Measurements from ENCODE around the gene SHISA5. TPM values are rescaled to one million over a fixed set of nuclear protein-coding genes. Genes with fewer than 3 reads are reported as not detected.
"Not testable (repeated sequence)": the region's sequence is repeated elsewhere in the genome, so short reads cannot be mapped to it uniquely, and the experiment has no call there.

SHISA5 gene
- total and polyA plus RNA-seq, 4 donors = 40.7 to 104 (median 75.8) TPM

GRCh38 chr3:48492461-48493202, 11.3 kb downstream of the SHISA5 start:
- TF ChIP-seq NR2F2 (IDR thresholded peaks at IDR 0.05) = no peak
- no peak for TF ChIP-seq JUND (IDR thresholded peaks at IDR 0.05)
- TF ChIP-seq YY1 (IDR thresholded peaks at IDR 0.05) = no peak
- no peak for TF ChIP-seq FOXA1 (IDR thresholded peaks at IDR 0.05)
- Histone ChIP-seq H3K9me3 (ENCODE audit: control insufficient read depth in 4 of 4, low read length in 3 of 4) (no peaks in the 10 kb centered on the region), H3K36me3 (ENCODE audit: control insufficient read depth in 4 of 4, insufficient read depth in 3 of 4, low read depth in 1 of 4, low read length in 3 of 4) (no peaks in the 10 kb centered on the region), H3K4me1 (ENCODE audit: control insufficient read depth in 4 of 4, insufficient read depth in 4 of 4, low read length in 3 of 4) (no peaks in the 10 kb centered on the region), H3K27ac (ENCODE audit: low read depth in 1 of 2, low read length in 2 of 2) (no peak overlapping the region), H3K27me3 (ENCODE audit: control insufficient read depth in 4 of 4, insufficient read depth in 4 of 4, low read length in 3 of 4) (no peaks in the 10 kb centered on the region), H3K4me3 (ENCODE audit: low read depth in 1 of 3, low read length in 3 of 3) (no peak overlapping the region), H3K9ac (ENCODE audit: low read depth in 1 of 2, low read length in 2 of 2) (no peak overlapping the region)
- DNase-seq (ENCODE audit: low spot score) = no peak
- WGBS = 89% methylated on average over 7 of the region's 7 CpGs

GRCh38 chr3:48486952-48487351, 17.0 kb downstream of the SHISA5 start:
- H3K36me3 ChIP-seq (ENCODE audit: control insufficient read depth in 4 of 4, insufficient read depth in 3 of 4, low read depth in 1 of 4, low read length in 3 of 4) = no peaks in the 10 kb centered on the region
- H3K4me1 ChIP-seq (ENCODE audit: control insufficient read depth in 4 of 4, insufficient read depth in 4 of 4, low read length in 3 of 4) = no peaks in the 10 kb centered on the region
- 95% methylated on average over 5 of the region's 5 CpGs for WGBS
- H3K27ac ChIP-seq (ENCODE audit: low read depth in 1 of 2, low read length in 2 of 2) = no peak overlapping the region
- H3K9me3 ChIP-seq (ENCODE audit: control insufficient read depth in 4 of 4, low read length in 3 of 4) = no peaks in the 10 kb centered on the region
- H3K27me3 ChIP-seq (ENCODE audit: control insufficient read depth in 4 of 4, insufficient read depth in 4 of 4, low read length in 3 of 4) = no peaks in the 10 kb centered on the region
- no peak overlapping the region for H3K9ac ChIP-seq (ENCODE audit: low read depth in 1 of 2, low read length in 2 of 2)
- no peak for TF ChIP-seq CTCF (IDR thresholded peaks at IDR 0.05; ENCODE audit: low read depth, low read length, missing input control)
- no peak for TF ChIP-seq HNF4G (IDR thresholded peaks at IDR 0.05)
- TF ChIP-seq ATF3 (IDR thresholded peaks at IDR 0.05) = no peak
- no peak for TF ChIP-seq GABPA (IDR thresholded peaks at IDR 0.05 in 1 of 2, conservative IDR thresholded peaks at IDR 0.05 in 1 of 2)
- no peak for TF ChIP-seq EGR1 (IDR thresholded peaks at IDR 0.05; ENCODE audit: low read depth in 2 of 2)
- no peak for TF ChIP-seq RXRA (IDR thresholded peaks at IDR 0.05)
- TF ChIP-seq YY1 (IDR thresholded peaks at IDR 0.05) = no peak
- no peak for TF ChIP-seq JUND (IDR thresholded peaks at IDR 0.05)
- no peak for TF ChIP-seq MAX (IDR thresholded peaks at IDR 0.05)
- no peak for TF ChIP-seq NR2F2 (IDR thresholded peaks at IDR 0.05)
- no peak for TF ChIP-seq FOXA2 (IDR thresholded peaks at IDR 0.05)
- no peak for TF ChIP-seq TAF1 (conservative IDR thresholded peaks at IDR 0.05)
- TF ChIP-seq RAD21 (IDR thresholded peaks at IDR 0.05) = no peak
- no peak for TF ChIP-seq REST (IDR thresholded peaks at IDR 0.05)
- no peak for TF ChIP-seq SP1 (IDR thresholded peaks at IDR 0.05)
- no peak for TF ChIP-seq HNF4A (conservative IDR thresholded peaks at IDR 0.05)
- TF ChIP-seq FOXA1 (IDR thresholded peaks at IDR 0.05) = no peak
- no peak for TF ChIP-seq ZBTB33 (IDR thresholded peaks at IDR 0.05)
- H3K4me3 ChIP-seq (ENCODE audit: low read depth in 1 of 3, low read length in 3 of 3) = no peak overlapping the region
- no peak for DNase-seq (ENCODE audit: low spot score)

- 86% methylated on average over 6 of the region's 6 CpGs for WGBS
- not testable (repeated sequence) for H3K27me3 ChIP-seq (ENCODE audit: control insufficient read depth in 4 of 4, insufficient read depth in 4 of 4, low read length in 3 of 4); H3K9me3 ChIP-seq (ENCODE audit: control insufficient read depth in 4 of 4, low read length in 3 of 4); DNase-seq (ENCODE audit: low spot score); H3K4me1 ChIP-seq (ENCODE audit: control insufficient read depth in 4 of 4, insufficient read depth in 4 of 4, low read length in 3 of 4); H3K9ac ChIP-seq (ENCODE audit: low read depth in 1 of 2, low read length in 2 of 2); H3K36me3 ChIP-seq (ENCODE audit: control insufficient read depth in 4 of 4, insufficient read depth in 3 of 4, low read depth in 1 of 4, low read length in 3 of 4); H3K27ac ChIP-seq (ENCODE audit: low read depth in 1 of 2, low read length in 2 of 2); H3K4me3 ChIP-seq (ENCODE audit: low read depth in 1 of 3, low read length in 3 of 3)
Observed at GRCh38 chr3:48482822-48483221, 21.2 kb downstream of the SHISA5 start.

- H3K4me3 ChIP-seq (ENCODE audit: low read depth in 1 of 3, low read length in 3 of 3); H3K36me3 ChIP-seq (ENCODE audit: control insufficient read depth in 4 of 4, insufficient read depth in 3 of 4, low read depth in 1 of 4, low read length in 3 of 4); H3K4me1 ChIP-seq (ENCODE audit: control insufficient read depth in 4 of 4, insufficient read depth in 4 of 4, low read length in 3 of 4); DNase-seq (ENCODE audit: low spot score); H3K9me3 ChIP-seq (ENCODE audit: control insufficient read depth in 4 of 4, low read length in 3 of 4); H3K9ac ChIP-seq (ENCODE audit: low read depth in 1 of 2, low read length in 2 of 2); H3K27me3 ChIP-seq (ENCODE audit: control insufficient read depth in 4 of 4, insufficient read depth in 4 of 4, low read length in 3 of 4); H3K27ac ChIP-seq (ENCODE audit: low read depth in 1 of 2, low read length in 2 of 2): not testable (repeated sequence)
- 96% methylated on average over 11 of the region's 11 CpGs for WGBS
Observed at GRCh38 chr3:48480891-48481290, 23.1 kb downstream of the SHISA5 start.
